Vagina (tissue), 2 donors: ENCODE data around the gene SRGAP3. TPM values are rescaled to one million over a fixed set of nuclear protein-coding genes. Genes with fewer than 3 reads are reported as not detected.

Experiments used
- DNase-seq, 2 donors: peaks; one replicate each; pipeline ENCODE4 v3.0.0-alpha.2; 2017; ENCODE audit errors: extremely low spot score in 2 of 2
- H3K27ac ChIP-seq: fragments of 200-600 bp; sonication (generic); one replicate; pipeline ENCODE4 v1.5.1; 2019
- H3K27me3 ChIP-seq: fragments of 200-600 bp; sonication (generic); one replicate; pipeline ENCODE4 v1.5.1; 2019
- H3K36me3 ChIP-seq, 2 donors: fragments of 200-600 bp; sonication (generic); one replicate each; pipeline ENCODE4 v1.5.1; 2017 to 2019
- H3K4me1 ChIP-seq: fragments of 200-600 bp; sonication (generic); one replicate; pipeline ENCODE4 v1.5.1; 2019
- H3K4me3 ChIP-seq, 2 donors: fragments of 200-600 bp; sonication (generic); 1 replicate in 1 of 2; 2 replicates in 1 of 2; pipeline ENCODE4 v1.5.1; 2016 to 2019
- H3K9me3 ChIP-seq: fragments of 200-600 bp; sonication (generic); one replicate; pipeline ENCODE4 v1.5.1; 2019
- POLR2A ChIP-seq, 2 donors: fragments of 450-650 bp; IDR thresholded peaks; one replicate each; pipeline ENCODE4 v1.6.1; 2017; ENCODE audit warnings: antibody characterized with exemption in 2 of 2, mild to moderate bottlenecking in 2 of 2, moderate library complexity in 2 of 2
- POLR2AphosphoS5 ChIP-seq, 2 donors: sonication (generic); formaldehyde crosslinking; IDR thresholded peaks; one replicate each; pipeline ENCODE4 v1.9.0; 2017; ENCODE audit warnings: antibody characterized with exemption in 2 of 2, mild to moderate bottlenecking in 2 of 2, low read depth in 1 of 2; ENCODE audit not compliant: insufficient read depth in 1 of 2
- intact Hi-C: fragments of 100-400 bp; cut with DNase I; formaldehyde crosslinking; loops from one replicate; pipeline ENCODE4 v1.15.1; 2023
- total RNA-seq: library from RNA; depleted of rRNA; stranded (reverse); fragments of >200 nt; gene quantifications from one replicate; pipeline ENCODE4 v1.2.3, GENCODE V29; 2016
- TF ChIP-seq, protein P1 (sequence below), 3 experiments: fragments of 450-650 bp in 2 of 3; fragments of 200-600 bp in 1 of 3; sonication (generic) in 1 of 3; IDR thresholded peaks; one replicate each; pipeline ENCODE4 v1.5.1; 2017 to 2019; ENCODE audit warnings: antibody characterized with exemption in 3 of 3, mild to moderate bottlenecking in 2 of 3, moderate library complexity in 2 of 3

The SRGAP3 gene
- total RNA-seq, 1 donor from 2014 or later, result 20.6 TPM

DNA sequence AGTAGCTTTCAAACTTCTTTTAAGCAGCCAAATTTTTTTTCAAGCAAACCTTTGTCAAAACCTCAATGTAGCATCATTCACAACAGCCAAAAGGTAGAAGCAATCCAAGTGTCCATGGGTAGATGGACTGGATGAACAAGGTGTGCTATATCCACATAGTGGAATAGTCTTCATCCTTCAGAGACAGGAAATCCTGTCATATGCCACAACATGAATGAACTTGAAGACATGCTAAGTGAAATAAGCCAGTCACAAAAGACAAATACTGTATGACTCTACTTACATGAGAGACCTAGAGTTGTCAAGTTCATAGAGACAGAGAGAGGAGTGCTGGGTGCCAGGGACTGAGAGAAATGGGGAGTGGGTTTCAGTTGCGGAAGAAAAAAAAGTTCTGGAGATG, 87.6 kb downstream of the SRGAP3 start:
- Histone ChIP-seq H3K27me3 (no peaks in the 10 kb centered on the region), H3K9me3 (no peaks in the 10 kb centered on the region), H3K36me3 (no peaks in the 10 kb centered on the region), H3K4me3 (no peak overlapping the region), H3K4me1 (no peaks in the 10 kb centered on the region), H3K27ac (no peak overlapping the region)
- intact Hi-C loops, result no loop called here
- TF ChIP-seq POLR2AphosphoS5 (IDR thresholded peaks at IDR 0.05; ENCODE audit: insufficient read depth in 1 of 2, low read depth in 1 of 2) (no peak), POLR2A (IDR thresholded peaks at IDR 0.05) (no peak)
- TF ChIP-seq, protein P1, sequence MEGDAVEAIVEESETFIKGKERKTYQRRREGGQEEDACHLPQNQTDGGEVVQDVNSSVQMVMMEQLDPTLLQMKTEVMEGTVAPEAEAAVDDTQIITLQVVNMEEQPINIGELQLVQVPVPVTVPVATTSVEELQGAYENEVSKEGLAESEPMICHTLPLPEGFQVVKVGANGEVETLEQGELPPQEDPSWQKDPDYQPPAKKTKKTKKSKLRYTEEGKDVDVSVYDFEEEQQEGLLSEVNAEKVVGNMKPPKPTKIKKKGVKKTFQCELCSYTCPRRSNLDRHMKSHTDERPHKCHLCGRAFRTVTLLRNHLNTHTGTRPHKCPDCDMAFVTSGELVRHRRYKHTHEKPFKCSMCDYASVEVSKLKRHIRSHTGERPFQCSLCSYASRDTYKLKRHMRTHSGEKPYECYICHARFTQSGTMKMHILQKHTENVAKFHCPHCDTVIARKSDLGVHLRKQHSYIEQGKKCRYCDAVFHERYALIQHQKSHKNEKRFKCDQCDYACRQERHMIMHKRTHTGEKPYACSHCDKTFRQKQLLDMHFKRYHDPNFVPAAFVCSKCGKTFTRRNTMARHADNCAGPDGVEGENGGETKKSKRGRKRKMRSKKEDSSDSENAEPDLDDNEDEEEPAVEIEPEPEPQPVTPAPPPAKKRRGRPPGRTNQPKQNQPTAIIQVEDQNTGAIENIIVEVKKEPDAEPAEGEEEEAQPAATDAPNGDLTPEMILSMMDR (IDR thresholded peaks at IDR 0.05), result no peak
- no peak for DNase-seq

DNA sequence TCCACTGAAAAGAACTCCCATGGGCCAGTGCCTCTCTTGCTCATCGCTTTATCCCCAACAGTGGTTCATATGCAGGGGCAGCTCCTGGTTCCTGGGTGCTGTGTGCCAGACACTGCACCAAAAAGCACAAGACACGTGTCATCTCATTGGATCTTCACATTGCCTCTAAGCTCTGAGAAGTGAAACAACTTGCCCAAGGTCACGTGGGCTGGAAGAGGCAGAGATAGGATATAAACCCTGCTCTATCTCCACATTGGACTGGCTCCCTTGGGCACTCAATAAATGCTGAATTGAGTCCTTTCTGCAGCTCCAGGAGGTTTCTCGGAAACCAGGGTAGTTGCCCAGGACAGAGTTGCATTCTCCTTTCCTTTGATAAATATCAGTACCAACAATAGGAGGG, 88.1 kb downstream of the SRGAP3 start:
- Histone ChIP-seq H3K27ac (no peak overlapping the region), H3K36me3 (no peaks in the 10 kb centered on the region), H3K27me3 (no peaks in the 10 kb centered on the region), H3K4me3 (no peak overlapping the region), H3K9me3 (no peaks in the 10 kb centered on the region), H3K4me1 (no peaks in the 10 kb centered on the region)
- DNase-seq, result no peak
- TF ChIP-seq POLR2AphosphoS5 (IDR thresholded peaks at IDR 0.05; ENCODE audit: insufficient read depth in 1 of 2, low read depth in 1 of 2) (no peak), POLR2A (IDR thresholded peaks at IDR 0.05) (no peak)
- TF ChIP-seq, protein P1 (IDR thresholded peaks at IDR 0.05), result no peak
- intact Hi-C loops, result no loop called here

DNA sequence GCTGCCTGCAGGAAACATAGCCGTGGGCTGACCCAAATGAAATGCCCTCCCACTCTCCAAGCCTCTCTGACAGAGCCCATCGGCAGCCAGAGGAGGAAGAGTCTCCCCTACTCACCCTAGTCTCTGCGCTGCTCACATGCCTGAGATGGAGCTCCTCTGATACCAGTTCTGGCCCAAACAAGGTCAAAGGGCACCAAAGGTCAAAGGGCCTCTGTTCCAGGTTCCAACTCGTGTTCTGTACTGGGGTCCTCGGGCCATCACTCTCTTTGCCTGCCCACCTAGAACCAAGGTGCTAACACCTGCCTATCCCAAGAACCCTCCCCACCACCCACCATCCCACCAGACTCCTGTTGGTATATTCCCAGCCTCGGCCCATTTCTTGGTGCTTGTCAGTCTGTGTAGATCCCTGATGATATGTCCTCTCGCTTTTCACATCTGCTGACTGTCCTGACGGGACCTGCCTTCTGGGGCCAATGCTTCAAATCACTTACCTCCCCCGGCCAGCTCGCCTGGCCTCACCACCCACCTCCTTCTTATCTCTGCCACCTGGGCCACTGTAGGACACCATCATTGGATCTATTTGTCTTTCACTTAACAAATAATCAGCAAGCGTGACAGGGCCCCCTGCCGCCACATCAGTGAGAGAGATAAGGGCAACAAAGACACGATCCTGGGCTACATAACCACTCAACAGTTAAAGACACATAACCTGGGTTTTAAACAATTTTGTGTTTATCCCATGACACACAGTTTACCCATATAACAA, 90.4 kb downstream of the SRGAP3 start:
- TF ChIP-seq POLR2AphosphoS5 (IDR thresholded peaks at IDR 0.05; ENCODE audit: insufficient read depth in 1 of 2, low read depth in 1 of 2) (no peak), POLR2A (IDR thresholded peaks at IDR 0.05) (no peak)
- TF ChIP-seq, protein P1 (IDR thresholded peaks at IDR 0.05), result no peak
- Histone ChIP-seq H3K36me3 (no peaks in the 10 kb centered on the region), H3K4me3 (no peak overlapping the region), H3K4me1 (no peaks in the 10 kb centered on the region), H3K27ac (no peak overlapping the region), H3K27me3 (no peaks in the 10 kb centered on the region), H3K9me3 (no peaks in the 10 kb centered on the region)
- no peak for DNase-seq
- intact Hi-C loops, result no loop called here

DNA sequence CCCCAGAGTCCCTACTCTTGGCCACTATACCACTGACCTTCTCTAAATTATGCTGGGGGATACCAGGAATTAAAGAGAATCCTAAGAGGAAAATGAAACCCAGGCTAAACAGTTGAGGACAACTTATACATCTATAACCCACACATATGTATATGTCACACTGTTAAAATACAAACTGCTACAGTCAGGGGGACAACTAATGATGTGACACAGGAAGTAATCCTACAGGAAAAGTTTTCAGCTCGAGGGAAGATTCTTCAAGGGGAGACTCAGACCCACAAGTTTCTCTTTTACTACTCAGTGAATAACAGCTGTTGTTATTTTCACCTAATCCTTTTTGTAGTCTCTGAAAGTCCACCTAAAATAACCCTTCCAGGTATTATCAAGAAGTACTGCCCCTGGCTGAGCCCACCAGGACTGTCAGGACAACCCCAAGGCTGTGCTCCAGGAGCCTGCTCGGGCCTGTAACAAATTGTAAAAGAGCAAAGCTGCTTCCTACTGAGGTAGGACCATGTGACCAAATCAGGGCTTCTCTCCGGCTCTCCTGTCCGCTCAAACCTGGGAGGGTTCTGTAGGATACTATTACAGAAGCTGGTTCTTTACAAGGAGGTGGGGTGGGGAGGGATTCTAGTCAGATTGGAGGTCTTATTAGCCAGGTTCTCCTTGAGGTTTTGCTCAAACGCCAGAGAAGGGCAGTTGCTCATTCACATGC, 91.6 kb downstream of the SRGAP3 start:
- no peak for DNase-seq
- intact Hi-C loops, result no loop called here
- no peak overlapping the region for H3K27ac ChIP-seq
- H3K36me3 ChIP-seq, result no peaks in the 10 kb centered on the region
- TF ChIP-seq POLR2A (IDR thresholded peaks at IDR 0.05) (no peak), POLR2AphosphoS5 (IDR thresholded peaks at IDR 0.05; ENCODE audit: insufficient read depth in 1 of 2, low read depth in 1 of 2) (no peak)
- TF ChIP-seq, protein P1 (IDR thresholded peaks at IDR 0.05), result no peak
- H3K4me1 ChIP-seq, result no peaks in the 10 kb centered on the region
- no peaks in the 10 kb centered on the region for H3K27me3 ChIP-seq
- H3K4me3 ChIP-seq, result no peak overlapping the region
- H3K9me3 ChIP-seq, result no peaks in the 10 kb centered on the region

DNA sequence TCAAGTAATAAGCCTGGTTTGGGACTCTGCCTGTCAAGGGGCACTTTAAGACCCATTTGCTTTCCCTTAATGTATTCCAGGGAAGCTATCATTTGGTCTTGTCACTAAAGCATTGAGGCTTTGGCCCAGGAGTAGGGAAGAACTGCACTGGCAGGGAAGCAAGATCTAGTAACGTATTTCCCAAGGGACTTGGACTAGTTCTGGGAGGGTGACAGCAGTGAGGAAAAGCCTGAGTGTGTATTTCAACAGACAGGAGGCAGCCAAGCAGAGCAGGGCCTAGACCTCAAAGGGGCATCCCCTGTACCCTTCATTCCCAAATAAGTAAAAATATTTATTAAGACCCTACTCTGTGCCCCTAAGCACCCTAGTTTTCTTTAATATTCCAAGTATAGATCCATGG, 92.8 kb downstream of the SRGAP3 start:
- TF ChIP-seq POLR2A (IDR thresholded peaks at IDR 0.05) (no peak), POLR2AphosphoS5 (IDR thresholded peaks at IDR 0.05; ENCODE audit: insufficient read depth in 1 of 2, low read depth in 1 of 2) (no peak)
- TF ChIP-seq, protein P1 (IDR thresholded peaks at IDR 0.05), result no peak

More for the DNA sequence above, 92.8 kb downstream of the SRGAP3 start:
- Histone ChIP-seq H3K4me3 (no peak overlapping the region), H3K9me3 (no peaks in the 10 kb centered on the region), H3K27me3 (no peaks in the 10 kb centered on the region), H3K36me3 (no peaks in the 10 kb centered on the region), H3K4me1 (no peaks in the 10 kb centered on the region), H3K27ac (no peak overlapping the region)
- DNase-seq, result no peak
- intact Hi-C loops, result no loop called here
